GM12878 (cell line): ENCODE measurements around the gene PRKCZ. TPM values are rescaled to one million over a fixed set of nuclear protein-coding genes. Genes with fewer than 3 reads are reported as not detected.

Experiments
- ATAC-seq: fragments of 200-7000 bp; cut with Tn5 transposase; 3 replicates; pipeline ENCODE4 v1.9.1; 2020; ENCODE audit warnings: mild to moderate bottlenecking, moderate library complexity
- BruUV-seq: library from RNA; stranded (reverse); fragments of 400-500 nt; replicated peaks from 2 replicates; lab custom pipeline; 2021; lab: Mats Ljungman, UMichigan
- CTCF ChIA-PET: fragments of 300-600 bp; sonication (Branson Sonifier 250); formaldehyde crosslinking; extraction: SDS; loops from one replicate; lab custom pipeline; 2021; ENCODE audit warnings: inconsistent platforms; lab: Yijun Ruan, JAX
- POLR2A ChIA-PET: fragments of 350-600 bp; formaldehyde crosslinking; extraction: SDS; loops from one replicate; lab custom pipeline; 2021; ENCODE audit warnings: inconsistent platforms; lab: Charles Lee
- RAD21 ChIA-PET: fragments of 300-600 bp; sonication (Branson Sonifier 250); formaldehyde crosslinking; loops from one replicate; lab custom pipeline; 2023; ENCODE audit warnings: antibody characterized with exemption; ENCODE audit not compliant: unreplicated experiment; lab: Charles Lee
- SMC1A ChIA-PET: fragments of 300-600 bp; sonication (Branson Sonifier 250); formaldehyde crosslinking; loops from one replicate; lab custom pipeline; 2023; ENCODE audit not compliant: unreplicated experiment, uncharacterized antibody; lab: Charles Lee
- DNase-seq: peaks from one replicate; pipeline ENCODE4 v3.0.0-alpha.2; 2011; ENCODE audit warnings: low read depth, low spot score
- FAIRE-seq: peaks from 3 replicates; lab custom pipeline; 2011; peaks lifted over from hg19 to GRCh38; lab: Jason Lieb, UNC
- H2AFZ ChIP-seq: 2 replicates; pipeline ENCODE4 v1.6.0; 2011; ENCODE audit warnings: low read depth, low read length, control low read depth; ENCODE audit not compliant: control insufficient read depth
- H3K27ac ChIP-seq: 2 replicates; pipeline ENCODE4 v1.5.1; 2011; ENCODE audit warnings: control low read depth; ENCODE audit not compliant: control insufficient read depth, insufficient read depth
- H3K27me3 ChIP-seq, 2 experiments: replicated peaks in 1 of 2; 2 replicates each; pipeline versions ENCODE4 v1.6.0 to v1.6.1; 2011; ENCODE audit warnings: low read length in 1 of 2; ENCODE audit not compliant: control insufficient read depth in 2 of 2, insufficient read depth in 2 of 2
- H3K36me3 ChIP-seq, 2 experiments: 2 replicates each; pipeline ENCODE4 v1.5.1; 2011; ENCODE audit warnings: low read length in 1 of 2; ENCODE audit not compliant: control insufficient read depth in 2 of 2, insufficient read depth in 2 of 2
- H3K4me1 ChIP-seq: 2 replicates; pipeline ENCODE4 v1.6.1; 2011; ENCODE audit warnings: mild to moderate bottlenecking, low read length, moderate library complexity, mixed read lengths; ENCODE audit not compliant: control insufficient read depth, insufficient read depth
- H3K4me2 ChIP-seq: 2 replicates; pipeline ENCODE4 v1.6.0; 2011; ENCODE audit warnings: control low read depth; ENCODE audit not compliant: control insufficient read depth, insufficient read depth
- H3K4me3 ChIP-seq: fragments of 200-600 bp; sonication (generic); 2 replicates; pipeline ENCODE4 v1.5.1; 2016
- H3K79me2 ChIP-seq: 2 replicates; pipeline ENCODE4 v1.6.0; 2011; ENCODE audit warnings: low read length; ENCODE audit not compliant: control insufficient read depth, insufficient read depth
- H3K9ac ChIP-seq: 2 replicates; pipeline ENCODE4 v1.8.0; 2011; ENCODE audit warnings: low read length, control low read depth, mixed read lengths; ENCODE audit not compliant: control insufficient read depth, insufficient read depth
- H3K9me3 ChIP-seq: replicated peaks from 3 replicates; pipeline ENCODE4 v1.5.1; 2011; ENCODE audit warnings: mild to moderate bottlenecking, low read length; ENCODE audit not compliant: control insufficient read depth, insufficient read depth
- H4K20me1 ChIP-seq: 2 replicates; pipeline ENCODE4 v1.6.0; 2011; ENCODE audit not compliant: control insufficient read depth, insufficient read depth
- CHD2 ChIP-seq: IDR thresholded peaks from 2 replicates; pipeline ENCODE4 v1.6.1; 2011; ENCODE audit warnings: low read depth, low read length, improper control_type of control experiment, borderline replicate concordance
- POLR2AphosphoS2 ChIP-seq: IDR thresholded peaks from 2 replicates; pipeline ENCODE4 v1.6.1; 2011; ENCODE audit warnings: low read depth, mild to moderate bottlenecking, low read length, improper control_type of control experiment, moderate library complexity
- WRNIP1 ChIP-seq: IDR thresholded peaks from 2 replicates; pipeline ENCODE4 v1.6.1; 2011; ENCODE audit warnings: low read depth, low read length, improper control_type of control experiment, borderline replicate concordance
- YY1 ChIP-seq: IDR thresholded peaks from 2 replicates; pipeline ENCODE4 v1.6.1; 2011; ENCODE audit warnings: low read depth, mild to moderate bottlenecking, low read length
- ZZZ3 ChIP-seq: IDR thresholded peaks from 2 replicates; pipeline ENCODE4 v1.6.1; 2011; ENCODE audit warnings: low read depth; ENCODE audit not compliant: control insufficient read depth, insufficient read length
- WGBS: methylation state at CpG from one replicate; pipeline ENCODE4 v1.1.6; 2016; ENCODE audit warnings: low lambda C conversion rate; ENCODE audit not compliant: insufficient replicate concordance, insufficient coverage; ENCODE audit errors: missing lambda C conversion rate; 5-methylcytosine and 5-hydroxymethylcytosine counted together
- in situ Hi-C: fragments of 300-500 bp; cut with MboI; formaldehyde crosslinking; loops from 9 replicates; pipeline ENCODE4 v1.14.3; 2018; ENCODE audit warnings: mixed read lengths
- intact Hi-C: fragments of 100-400 bp; cut with micrococcal nuclease; formaldehyde crosslinking; loops from one replicate; pipeline ENCODE4 v1.14.2; 2022; ENCODE audit not compliant: unreplicated experiment
- polyA plus RNA-seq, 11 experiments: library from polyadenylated mRNA; depleted of rRNA in 4 of 11; unstranded in 6 of 11; stranded (reverse) in 5 of 11; fragments of >200 nt; fragmentation: Nextera tagmentation in 4 of 11; fragmentation: Illumina TruSeq in 1 of 11; extraction: Ambion mirVana in 4 of 11; extraction: Trizol in 1 of 11; gene quantifications; 1 replicate in 1 of 11; 2 replicates in 10 of 11; pipeline versions ENCODE4 v1.2.1 to v1.2.3, GENCODE V29; 2011 to 2016; ENCODE audit warnings: inconsistent platforms in 2 of 11, missing spikeins in 2 of 11, low read depth in 1 of 11
- total RNA-seq, 4 experiments: library from RNA; depleted of rRNA in 3 of 4; stranded (reverse); fragments of >200 nt in 3 of 4; fragmentation: Illumina TruSeq in 1 of 4; extraction: Trizol in 1 of 4; gene quantifications; 2 replicates each; pipeline versions ENCODE4 v1.2.1 to v1.2.3, GENCODE V29; 2013 to 2021
- TF ChIP-seq, protein P1 (sequence below): fragments of 450-650 bp; formaldehyde crosslinking; IDR thresholded peaks from 2 replicates; pipeline ENCODE4 v1.4.0; 2020; ENCODE audit warnings: mild to moderate bottlenecking, moderate library complexity
- TF ChIP-seq, protein P2 (sequence below): fragments of 450-650 bp; IDR thresholded peaks from 2 replicates; pipeline ENCODE4 v1.6.1; 2016; ENCODE audit warnings: mild to moderate bottlenecking

PRKCZ gene
- total and polyA plus RNA-seq, 10 of the 15 experiments (the other 5 are each of a cell fraction or from before 2014, with no cell fraction given): 0.05 to 1.9 (median 0.64) TPM; not detected in 1

DNA sequence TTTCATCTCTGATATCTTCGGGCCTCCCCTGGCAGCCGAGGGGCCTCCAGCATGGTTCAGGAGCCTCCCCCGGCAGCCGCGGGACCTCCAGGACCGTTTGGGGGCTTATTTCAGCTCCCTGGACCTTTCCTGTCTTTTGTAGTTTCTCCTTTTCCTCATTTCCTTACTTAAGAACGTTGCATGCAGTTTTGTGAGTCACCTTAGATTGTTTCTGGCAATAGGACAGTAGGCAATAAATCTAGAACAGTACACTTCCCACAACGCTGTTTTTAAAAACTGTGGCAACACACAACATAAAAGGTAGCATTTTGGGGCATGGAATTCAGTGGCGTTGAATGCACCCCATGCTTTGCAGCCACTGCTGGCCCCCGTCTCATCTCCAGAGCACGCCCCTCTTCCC is 120.0 kb downstream of the PRKCZ start:
- ChIA-PET CTCF (no interaction called here), RAD21 (no interaction called here), POLR2A (no interaction called here), SMC1A (no interaction called here)
- no peak overlapping the region for H3K4me2 ChIP-seq
- no peaks in the 10 kb centered on the region for H4K20me1 ChIP-seq
- WGBS: 63% methylated on average over 11 of the region's 11 CpGs
- BruUV-seq: no TSS peak
- no peak overlapping the region for H3K27ac ChIP-seq
- H3K36me3 ChIP-seq: no peaks in the 10 kb centered on the region
- intact Hi-C loops (loop anchor here (5.0 kb wide), 1 partner anchor 208 kb away; no protein-coding TSS in a partner anchor), in situ Hi-C loops (no loop called here)
- no peak for DNase-seq
- TF ChIP-seq, protein P1, sequence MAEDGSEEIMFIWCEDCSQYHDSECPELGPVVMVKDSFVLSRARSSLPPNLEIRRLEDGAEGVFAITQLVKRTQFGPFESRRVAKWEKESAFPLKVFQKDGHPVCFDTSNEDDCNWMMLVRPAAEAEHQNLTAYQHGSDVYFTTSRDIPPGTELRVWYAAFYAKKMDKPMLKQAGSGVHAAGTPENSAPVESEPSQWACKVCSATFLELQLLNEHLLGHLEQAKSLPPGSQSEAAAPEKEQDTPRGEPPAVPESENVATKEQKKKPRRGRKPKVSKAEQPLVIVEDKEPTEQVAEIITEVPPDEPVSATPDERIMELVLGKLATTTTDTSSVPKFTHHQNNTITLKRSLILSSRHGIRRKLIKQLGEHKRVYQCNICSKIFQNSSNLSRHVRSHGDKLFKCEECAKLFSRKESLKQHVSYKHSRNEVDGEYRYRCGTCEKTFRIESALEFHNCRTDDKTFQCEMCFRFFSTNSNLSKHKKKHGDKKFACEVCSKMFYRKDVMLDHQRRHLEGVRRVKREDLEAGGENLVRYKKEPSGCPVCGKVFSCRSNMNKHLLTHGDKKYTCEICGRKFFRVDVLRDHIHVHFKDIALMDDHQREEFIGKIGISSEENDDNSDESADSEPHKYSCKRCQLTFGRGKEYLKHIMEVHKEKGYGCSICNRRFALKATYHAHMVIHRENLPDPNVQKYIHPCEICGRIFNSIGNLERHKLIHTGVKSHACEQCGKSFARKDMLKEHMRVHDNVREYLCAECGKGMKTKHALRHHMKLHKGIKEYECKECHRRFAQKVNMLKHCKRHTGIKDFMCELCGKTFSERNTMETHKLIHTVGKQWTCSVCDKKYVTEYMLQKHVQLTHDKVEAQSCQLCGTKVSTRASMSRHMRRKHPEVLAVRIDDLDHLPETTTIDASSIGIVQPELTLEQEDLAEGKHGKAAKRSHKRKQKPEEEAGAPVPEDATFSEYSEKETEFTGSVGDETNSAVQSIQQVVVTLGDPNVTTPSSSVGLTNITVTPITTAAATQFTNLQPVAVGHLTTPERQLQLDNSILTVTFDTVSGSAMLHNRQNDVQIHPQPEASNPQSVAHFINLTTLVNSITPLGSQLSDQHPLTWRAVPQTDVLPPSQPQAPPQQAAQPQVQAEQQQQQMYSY (CRISPR knock-in tag): no peak
- TF ChIP-seq WRNIP1: no peak
- TF ChIP-seq, protein P2, sequence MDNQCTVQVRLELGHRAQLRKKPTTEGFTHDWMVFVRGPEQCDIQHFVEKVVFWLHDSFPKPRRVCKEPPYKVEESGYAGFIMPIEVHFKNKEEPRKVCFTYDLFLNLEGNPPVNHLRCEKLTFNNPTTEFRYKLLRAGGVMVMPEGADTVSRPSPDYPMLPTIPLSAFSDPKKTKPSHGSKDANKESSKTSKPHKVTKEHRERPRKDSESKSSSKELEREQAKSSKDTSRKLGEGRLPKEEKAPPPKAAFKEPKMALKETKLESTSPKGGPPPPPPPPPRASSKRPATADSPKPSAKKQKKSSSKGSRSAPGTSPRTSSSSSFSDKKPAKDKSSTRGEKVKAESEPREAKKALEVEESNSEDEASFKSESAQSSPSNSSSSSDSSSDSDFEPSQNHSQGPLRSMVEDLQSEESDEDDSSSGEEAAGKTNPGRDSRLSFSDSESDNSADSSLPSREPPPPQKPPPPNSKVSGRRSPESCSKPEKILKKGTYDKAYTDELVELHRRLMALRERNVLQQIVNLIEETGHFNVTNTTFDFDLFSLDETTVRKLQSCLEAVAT: no peak
- TF ChIP-seq ZZZ3: no peak
- TF ChIP-seq YY1: no peak
- TF ChIP-seq CHD2: no peak
- no peak for TF ChIP-seq POLR2AphosphoS2
- no peaks in the 10 kb centered on the region for H3K4me1 ChIP-seq
- no peak for FAIRE-seq
- no peak overlapping the region for H3K4me3 ChIP-seq
- ATAC-seq: no peak
- H3K9ac ChIP-seq: no peak overlapping the region
- no peaks in the 10 kb centered on the region for H3K27me3 ChIP-seq
- no peak overlapping the region for H2AFZ ChIP-seq
- no peaks in the 10 kb centered on the region for H3K9me3 ChIP-seq
- H3K79me2 ChIP-seq: no peaks in the 10 kb centered on the region
